GM12878 (cell line): ENCODE results near the gene KIF5A. TPM values are rescaled to one million over a fixed set of nuclear protein-coding genes. Genes with fewer than 3 reads are reported as not detected.

ENCODE experiments used
- BHLHE40 ChIP-seq, 2 experiments: fragments of 450-650 bp in 1 of 2; IDR thresholded peaks; 2 replicates each; pipeline ENCODE4 v1.6.1; 2011 to 2017; ENCODE audit warnings: low read depth in 2 of 2, borderline replicate concordance in 1 of 2, improper control_type of control experiment in 1 of 2, low read length in 1 of 2, mild to moderate bottlenecking in 1 of 2
- HDAC6 ChIP-seq: fragments of 200-600 bp; sonication (generic); IDR thresholded peaks from one replicate; pipeline ENCODE4 v1.8.0; 2017; ENCODE audit warnings: antibody characterized with exemption; ENCODE audit not compliant: unreplicated experiment
- IKZF1 ChIP-seq: fragments of 450-650 bp; conservative IDR thresholded peaks from 2 replicates; pipeline ENCODE4 v1.6.1; 2017; ENCODE audit warnings: antibody characterized with exemption, mild to moderate bottlenecking
- IRF3 ChIP-seq: fragments of 450-650 bp; IDR thresholded peaks from 2 replicates; pipeline ENCODE4 v1.6.1; 2014; ENCODE audit warnings: mild to moderate bottlenecking
- KAT2A ChIP-seq: conservative IDR thresholded peaks from 2 replicates; pipeline ENCODE4 v1.6.1; 2011; ENCODE audit warnings: low read depth, low read length; ENCODE audit not compliant: control insufficient read depth
- NRF1 ChIP-seq: conservative IDR thresholded peaks from 2 replicates; pipeline ENCODE4 v1.6.1; 2011; ENCODE audit warnings: mild to moderate bottlenecking, low read depth, low read length, improper control_type of control experiment
- PBX3 ChIP-seq: IDR thresholded peaks from 2 replicates; pipeline ENCODE4 v1.6.1; 2011; ENCODE audit warnings: mild to moderate bottlenecking, low read depth, low read length, moderate library complexity; ENCODE audit not compliant: insufficient replicate concordance
- POLR2AphosphoS5 ChIP-seq: IDR thresholded peaks from 2 replicates; pipeline ENCODE4 v1.6.1; 2011; ENCODE audit warnings: mild to moderate bottlenecking, low read length, inconsistent platforms
- USF2 ChIP-seq: IDR thresholded peaks from 2 replicates; pipeline ENCODE4 v1.6.1; 2011; ENCODE audit warnings: low read depth, low read length, improper control_type of control experiment, borderline replicate concordance
- ZBED1 ChIP-seq: IDR thresholded peaks from 2 replicates; pipeline ENCODE4 v1.6.1; 2016; ENCODE audit warnings: borderline replicate concordance
- polyA plus RNA-seq, 11 experiments: library from polyadenylated mRNA; depleted of rRNA in 4 of 11; unstranded in 6 of 11; stranded (reverse) in 5 of 11; fragments of >200 nt; fragmentation: Nextera tagmentation in 4 of 11; fragmentation: Illumina TruSeq in 1 of 11; extraction: Ambion mirVana in 4 of 11; extraction: Trizol in 1 of 11; gene quantifications; 1 replicate in 1 of 11; 2 replicates in 10 of 11; pipeline versions ENCODE4 v1.2.1 to v1.2.3, GENCODE V29; 2011 to 2016; ENCODE audit warnings: inconsistent platforms in 2 of 11, missing spikeins in 2 of 11, low read depth in 1 of 11
- total RNA-seq, 4 experiments: library from RNA; depleted of rRNA in 3 of 4; stranded (reverse); fragments of >200 nt in 3 of 4; fragmentation: Illumina TruSeq in 1 of 4; extraction: Trizol in 1 of 4; gene quantifications; 2 replicates each; pipeline versions ENCODE4 v1.2.1 to v1.2.3, GENCODE V29; 2013 to 2021

Gene KIF5A
- total and polyA plus RNA-seq, 10 of the 15 experiments (the other 5 are each of a cell fraction or from before 2014, with no cell fraction given) = 0.35 to 2.9 (median 0.97) TPM

- TF ChIP-seq USF2 (no peak), HDAC6 (no peak), ZBED1 (no peak), POLR2AphosphoS5 (peak; percentile 45; the same call in 1 of the 2 replicates), NRF1 (no peak), IKZF1 (0 out of 2 replicates have a peak, but pooled peaks have one; percentile 14), BHLHE40 (IDR thresholded peaks at IDR 0.05; ENCODE audit: borderline replicate concordance in 1 of 2, low read depth in 2 of 2, low read length in 1 of 2) (peak in 1 of 2 experiments; percentile 19; a peak in 1 of 4 replicates), IRF3 (no peak), PBX3 (no peak), KAT2A (no peak)
Observed at GRCh38 chr12:57611108-57611826, 61.4 kb downstream of the KIF5A start, which contains the start of gene ARHGEF25 (continued).
